Ishikawa (cell line): ENCODE data around the gene RAD52.

Experiments
- CREB1 ChIP-seq: IDR thresholded peaks from 2 replicates; pipeline ENCODE4 v1.6.1; 2012; ENCODE audit warnings: low read depth
- EGR1 ChIP-seq: IDR thresholded peaks from 2 replicates; pipeline ENCODE4 v1.6.1; 2012
- EP300 ChIP-seq: IDR thresholded peaks from 2 replicates; pipeline ENCODE4 v1.6.1; 2012; ENCODE audit warnings: borderline replicate concordance
- RAD21 ChIP-seq: IDR thresholded peaks from 2 replicates; pipeline ENCODE4 v1.6.1; 2012; ENCODE audit warnings: low read depth
- TAF1 ChIP-seq: IDR thresholded peaks from 2 replicates; pipeline ENCODE4 v1.6.1; 2012; ENCODE audit warnings: low read depth, mild to moderate bottlenecking
- TEAD4 ChIP-seq: IDR thresholded peaks from 2 replicates; pipeline ENCODE4 v1.6.1; 2012
- ZBTB7A ChIP-seq: IDR thresholded peaks from 2 replicates; pipeline ENCODE4 v1.6.1; 2012; ENCODE audit warnings: low read depth
- TF ChIP-seq, protein P1 (sequence below): IDR thresholded peaks from 2 replicates; pipeline ENCODE4 v1.6.1; 2012
- TF ChIP-seq, protein P2 (sequence below): IDR thresholded peaks from 2 replicates; pipeline ENCODE4 v1.6.1; 2012; ENCODE audit warnings: low read depth, mild to moderate bottlenecking

DNA sequence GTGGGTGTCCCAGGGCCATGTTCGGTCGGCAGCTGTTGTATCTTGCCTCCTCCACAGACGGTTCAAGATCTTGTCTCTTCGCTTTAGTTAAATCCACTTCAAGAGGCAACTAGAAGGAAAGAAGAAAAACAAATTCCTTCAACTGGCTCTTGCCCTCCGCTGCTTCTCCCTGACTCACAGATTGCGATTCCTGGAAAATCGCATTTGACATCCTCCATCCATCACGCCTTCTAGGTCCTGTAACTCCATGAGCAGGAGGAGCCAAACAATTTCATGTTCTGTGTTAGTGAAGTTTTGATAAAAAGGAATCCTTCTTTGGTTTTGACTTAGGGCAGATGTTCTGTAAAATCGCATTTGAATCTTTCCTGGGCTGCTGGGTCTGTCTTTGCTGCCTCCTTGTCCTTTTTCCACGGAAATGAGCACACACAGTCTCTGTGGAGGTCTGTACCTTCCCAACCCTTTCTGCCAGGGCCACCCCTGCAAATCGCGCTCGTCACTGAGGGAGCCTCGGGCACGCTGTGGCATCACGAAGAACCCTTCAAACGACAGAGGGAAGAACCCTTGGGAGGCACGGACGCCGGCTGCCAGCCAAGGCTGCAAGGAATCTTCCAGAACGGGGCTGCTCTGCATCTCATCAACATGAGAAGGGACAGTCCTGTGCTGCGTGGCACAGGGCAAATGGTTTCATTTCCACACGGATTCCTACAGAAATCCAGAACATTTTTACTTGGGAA lies 32.6 kb downstream of the RAD52 start:
- no peak for TF ChIP-seq EP300
- no peak for TF ChIP-seq EGR1
- TF ChIP-seq CREB1 = no peak
- no peak for TF ChIP-seq RAD21
- no peak for TF ChIP-seq TAF1
- TF ChIP-seq, protein P1, sequence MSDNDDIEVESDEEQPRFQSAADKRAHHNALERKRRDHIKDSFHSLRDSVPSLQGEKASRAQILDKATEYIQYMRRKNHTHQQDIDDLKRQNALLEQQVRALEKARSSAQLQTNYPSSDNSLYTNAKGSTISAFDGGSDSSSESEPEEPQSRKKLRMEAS = no peak
- TF ChIP-seq TEAD4 = no peak
- TF ChIP-seq, protein P2, sequence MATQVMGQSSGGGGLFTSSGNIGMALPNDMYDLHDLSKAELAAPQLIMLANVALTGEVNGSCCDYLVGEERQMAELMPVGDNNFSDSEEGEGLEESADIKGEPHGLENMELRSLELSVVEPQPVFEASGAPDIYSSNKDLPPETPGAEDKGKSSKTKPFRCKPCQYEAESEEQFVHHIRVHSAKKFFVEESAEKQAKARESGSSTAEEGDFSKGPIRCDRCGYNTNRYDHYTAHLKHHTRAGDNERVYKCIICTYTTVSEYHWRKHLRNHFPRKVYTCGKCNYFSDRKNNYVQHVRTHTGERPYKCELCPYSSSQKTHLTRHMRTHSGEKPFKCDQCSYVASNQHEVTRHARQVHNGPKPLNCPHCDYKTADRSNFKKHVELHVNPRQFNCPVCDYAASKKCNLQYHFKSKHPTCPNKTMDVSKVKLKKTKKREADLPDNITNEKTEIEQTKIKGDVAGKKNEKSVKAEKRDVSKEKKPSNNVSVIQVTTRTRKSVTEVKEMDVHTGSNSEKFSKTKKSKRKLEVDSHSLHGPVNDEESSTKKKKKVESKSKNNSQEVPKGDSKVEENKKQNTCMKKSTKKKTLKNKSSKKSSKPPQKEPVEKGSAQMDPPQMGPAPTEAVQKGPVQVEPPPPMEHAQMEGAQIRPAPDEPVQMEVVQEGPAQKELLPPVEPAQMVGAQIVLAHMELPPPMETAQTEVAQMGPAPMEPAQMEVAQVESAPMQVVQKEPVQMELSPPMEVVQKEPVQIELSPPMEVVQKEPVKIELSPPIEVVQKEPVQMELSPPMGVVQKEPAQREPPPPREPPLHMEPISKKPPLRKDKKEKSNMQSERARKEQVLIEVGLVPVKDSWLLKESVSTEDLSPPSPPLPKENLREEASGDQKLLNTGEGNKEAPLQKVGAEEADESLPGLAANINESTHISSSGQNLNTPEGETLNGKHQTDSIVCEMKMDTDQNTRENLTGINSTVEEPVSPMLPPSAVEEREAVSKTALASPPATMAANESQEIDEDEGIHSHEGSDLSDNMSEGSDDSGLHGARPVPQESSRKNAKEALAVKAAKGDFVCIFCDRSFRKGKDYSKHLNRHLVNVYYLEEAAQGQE = no peak
- no peak for TF ChIP-seq ZBTB7A
